ENCODE data around the gene CCDC172. TPM values are rescaled to one million over a fixed set of nuclear protein-coding genes. Genes with fewer than 3 reads are reported as not detected.

Gene CCDC172
- total and polyA plus RNA-seq, 2 of the 4 experiments (the other 2 are of a cell fraction): not detected

GRCh38 chr10:116403740-116404250, 79.5 kb downstream of the CCDC172 start:
- no peaks in the 10 kb centered on the region for H3K4me1 ChIP-seq (ENCODE audit: control insufficient read depth, insufficient read depth, low read length)
- H2AK9ac ChIP-seq (replicated peaks; ENCODE audit: low read depth, low read length, poor library complexity): no peak overlapping the region
- H3K4me2 ChIP-seq (ENCODE audit: low read depth, low read length): no peak overlapping the region
- no peak overlapping the region for H3K56ac ChIP-seq (ENCODE audit: extremely low read depth, insufficient read depth, low read length)
- H3K23ac ChIP-seq (ENCODE audit: low read depth, low read length): no peak overlapping the region
- no peak for DNase-seq
- no peaks in the 10 kb centered on the region for H3K9me1 ChIP-seq (ENCODE audit: insufficient read depth, low read length)
- no peak overlapping the region for H3K9ac ChIP-seq (ENCODE audit: low read depth, low read length)
- no peak overlapping the region for H4K8ac ChIP-seq (ENCODE audit: low read depth in 2 of 2, low read length in 2 of 2)
- H3K4ac ChIP-seq (ENCODE audit: low read depth, low read length): no peak overlapping the region
- H3K27me3 ChIP-seq (ENCODE audit: control insufficient read depth, insufficient read depth, low read length): no peaks in the 10 kb centered on the region
- no peak overlapping the region for H2BK120ac ChIP-seq (ENCODE audit: low read depth, low read length)
- H3K18ac ChIP-seq (ENCODE audit: low read depth, low read length): no peak overlapping the region
- H3K14ac ChIP-seq (replicated peaks; ENCODE audit: low read depth, low read length): no peak overlapping the region
- BruUV-seq (replicated peaks): no TSS peak
- H4K20me1 ChIP-seq (ENCODE audit: insufficient read depth, low read length): no peaks in the 10 kb centered on the region
- ChIA-PET CTCF (no interaction called here), POLR2A (ENCODE audit: unreplicated experiment) (no interaction called here)
- no peak overlapping the region for H2BK20ac ChIP-seq (ENCODE audit: low read depth, low read length)
- dilution Hi-C loops (cut with HindIII; ENCODE audit: low sequenced_read_pairs, unreplicated experiment): no loop called here
- H2AFZ ChIP-seq (replicated peaks; ENCODE audit: low read length, poor library complexity): no peak overlapping the region
- H2AK5ac ChIP-seq (ENCODE audit: low read depth, low read length): no peak overlapping the region
- 56% methylated on average over 3 of the region's 6 CpGs; no CpG with 5 or more reads in 1 of the 2 experiments for WGBS, 2 experiments (ENCODE audit: extremely low coverage in 2 of 2, insufficient read length in 1 of 2)
- H3K9me3 ChIP-seq (ENCODE audit: control insufficient read depth, insufficient read depth, low read length): no peaks in the 10 kb centered on the region
- no peak overlapping the region for H3K27ac ChIP-seq (ENCODE audit: insufficient read depth, low read length)
- H3K79me1 ChIP-seq (ENCODE audit: low read depth in 1 of 2, low read length in 2 of 2): no peaks in the 10 kb centered on the region
- ATAC-seq (ENCODE audit: low read depth): no peak
- no peak overlapping the region for H3K4me3 ChIP-seq (ENCODE audit: insufficient read depth, low read depth, low read length)
- in situ Hi-C loops (cut with MboI; ENCODE audit: low sequenced_read_pairs): no loop called here
- no peak overlapping the region for H4K5ac ChIP-seq (ENCODE audit: low read depth, low read length)
- no peak overlapping the region for H2BK15ac ChIP-seq (ENCODE audit: low read depth, low read length)
- H4K91ac ChIP-seq (ENCODE audit: insufficient read depth, low read depth, low read length): no peak overlapping the region
- no peak for TF ChIP-seq MXI1 (IDR thresholded peaks at IDR 0.05; ENCODE audit: borderline replicate concordance, low read depth, low read length)
- no peak for TF ChIP-seq FOS (IDR thresholded peaks at IDR 0.05; ENCODE audit: low read depth, low read length)
- TF ChIP-seq RAD21 (IDR thresholded peaks at IDR 0.05; ENCODE audit: low read length): no peak
- TF ChIP-seq NFE2L2 (IDR thresholded peaks at IDR 0.05; ENCODE audit: low read depth, low read length): no peak
- TF ChIP-seq, protein P1, sequence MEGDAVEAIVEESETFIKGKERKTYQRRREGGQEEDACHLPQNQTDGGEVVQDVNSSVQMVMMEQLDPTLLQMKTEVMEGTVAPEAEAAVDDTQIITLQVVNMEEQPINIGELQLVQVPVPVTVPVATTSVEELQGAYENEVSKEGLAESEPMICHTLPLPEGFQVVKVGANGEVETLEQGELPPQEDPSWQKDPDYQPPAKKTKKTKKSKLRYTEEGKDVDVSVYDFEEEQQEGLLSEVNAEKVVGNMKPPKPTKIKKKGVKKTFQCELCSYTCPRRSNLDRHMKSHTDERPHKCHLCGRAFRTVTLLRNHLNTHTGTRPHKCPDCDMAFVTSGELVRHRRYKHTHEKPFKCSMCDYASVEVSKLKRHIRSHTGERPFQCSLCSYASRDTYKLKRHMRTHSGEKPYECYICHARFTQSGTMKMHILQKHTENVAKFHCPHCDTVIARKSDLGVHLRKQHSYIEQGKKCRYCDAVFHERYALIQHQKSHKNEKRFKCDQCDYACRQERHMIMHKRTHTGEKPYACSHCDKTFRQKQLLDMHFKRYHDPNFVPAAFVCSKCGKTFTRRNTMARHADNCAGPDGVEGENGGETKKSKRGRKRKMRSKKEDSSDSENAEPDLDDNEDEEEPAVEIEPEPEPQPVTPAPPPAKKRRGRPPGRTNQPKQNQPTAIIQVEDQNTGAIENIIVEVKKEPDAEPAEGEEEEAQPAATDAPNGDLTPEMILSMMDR (conservative IDR thresholded peaks at IDR 0.05; ENCODE audit: low read depth, low read length): no peak
- TF ChIP-seq MAFK (IDR thresholded peaks at IDR 0.05; ENCODE audit: low read depth, low read length): no peak
- no peak for TF ChIP-seq BHLHE40 (IDR thresholded peaks at IDR 0.05; ENCODE audit: low read depth, low read length)
- TF ChIP-seq RFX5 (IDR thresholded peaks at IDR 0.05; ENCODE audit: low read depth, low read length): no peak
- TF ChIP-seq RCOR1 (IDR thresholded peaks at IDR 0.05; ENCODE audit: insufficient replicate concordance, low read length): no peak
- TF ChIP-seq CHD1 (IDR thresholded peaks at IDR 0.05; ENCODE audit: low read depth, low read length): no peak
- TF ChIP-seq, protein P2, sequence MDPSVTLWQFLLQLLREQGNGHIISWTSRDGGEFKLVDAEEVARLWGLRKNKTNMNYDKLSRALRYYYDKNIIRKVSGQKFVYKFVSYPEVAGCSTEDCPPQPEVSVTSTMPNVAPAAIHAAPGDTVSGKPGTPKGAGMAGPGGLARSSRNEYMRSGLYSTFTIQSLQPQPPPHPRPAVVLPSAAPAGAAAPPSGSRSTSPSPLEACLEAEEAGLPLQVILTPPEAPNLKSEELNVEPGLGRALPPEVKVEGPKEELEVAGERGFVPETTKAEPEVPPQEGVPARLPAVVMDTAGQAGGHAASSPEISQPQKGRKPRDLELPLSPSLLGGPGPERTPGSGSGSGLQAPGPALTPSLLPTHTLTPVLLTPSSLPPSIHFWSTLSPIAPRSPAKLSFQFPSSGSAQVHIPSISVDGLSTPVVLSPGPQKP (IDR thresholded peaks at IDR 0.05; ENCODE audit: borderline replicate concordance, low read depth, low read length): no peak
- TF ChIP-seq, protein P3, sequence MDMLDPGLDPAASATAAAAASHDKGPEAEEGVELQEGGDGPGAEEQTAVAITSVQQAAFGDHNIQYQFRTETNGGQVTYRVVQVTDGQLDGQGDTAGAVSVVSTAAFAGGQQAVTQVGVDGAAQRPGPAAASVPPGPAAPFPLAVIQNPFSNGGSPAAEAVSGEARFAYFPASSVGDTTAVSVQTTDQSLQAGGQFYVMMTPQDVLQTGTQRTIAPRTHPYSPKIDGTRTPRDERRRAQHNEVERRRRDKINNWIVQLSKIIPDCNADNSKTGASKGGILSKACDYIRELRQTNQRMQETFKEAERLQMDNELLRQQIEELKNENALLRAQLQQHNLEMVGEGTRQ (IDR thresholded peaks at IDR 0.05; ENCODE audit: low read depth, low read length): no peak
- no peak for TF ChIP-seq SMC3 (IDR thresholded peaks at IDR 0.05; ENCODE audit: low read depth, low read length)
- no peak for TF ChIP-seq CEBPB (IDR thresholded peaks at IDR 0.05; ENCODE audit: low read depth, low read length)
- TF ChIP-seq POLR2A (IDR thresholded peaks at IDR 0.05; ENCODE audit: low read depth, low read length): no peak
- H2BK5ac ChIP-seq (ENCODE audit: low read depth, low read length, poor library complexity, severe bottlenecking): no peak overlapping the region
- H3K36me3 ChIP-seq (ENCODE audit: control insufficient read depth, insufficient read depth, low read length): no peaks in the 10 kb centered on the region
- intact Hi-C loops (cut with micrococcal nuclease): no loop called here

Measured in IMR-90 (cell line).